ENCODE measurements around the gene CFAP20DC. TPM values are rescaled to one million over a fixed set of nuclear protein-coding genes. Genes with fewer than 3 reads are reported as not detected.

The CFAP20DC gene
- total RNA-seq, 1 experiment from 2014 or later: 4.5 TPM

DNA sequence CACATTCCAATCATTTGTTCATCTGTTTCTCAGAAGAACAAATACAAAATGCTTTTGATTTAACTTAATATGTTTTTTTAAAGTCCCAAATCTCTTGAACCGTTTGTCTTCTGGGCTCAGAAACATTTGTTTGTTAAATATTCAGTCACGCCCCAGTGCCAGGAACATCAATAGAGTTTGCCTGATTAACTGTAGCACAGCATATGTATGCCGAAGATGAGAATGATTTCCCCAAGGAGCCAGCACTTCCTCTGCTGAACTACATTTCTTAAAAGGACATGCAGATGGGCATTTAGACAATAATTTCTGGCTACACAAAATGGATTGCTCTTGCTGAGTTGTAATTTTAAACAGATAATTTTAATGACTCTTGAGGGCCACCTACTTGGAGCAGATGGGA, 191.7 kb downstream of the CFAP20DC start:
- no peak for DNase-seq
- Mint-ChIP-seq H3K27me3 (ENCODE audit: low read depth) (no peaks in the 10 kb centered on the region), H3K4me3 (no peak overlapping the region), H3K4me1 (no peaks in the 10 kb centered on the region), H3K9me3 (no peaks in the 10 kb centered on the region; a peak in 1 of 5 replicates), H3K36me3 (ENCODE audit: insufficient read depth in 1 of 3, low read depth in 3 of 3) (no peaks in the 10 kb centered on the region), H3K27ac (no peak overlapping the region)
- Histone ChIP-seq H2AK5ac (ENCODE audit: insufficient read length, low read length) (no peak overlapping the region), H3K23me2 (ENCODE audit: insufficient read length, low read depth, low read length, poor library complexity, severe bottlenecking) (no peaks in the 10 kb centered on the region), H3K27me3 (ENCODE audit: insufficient read depth, low read length) (no peaks in the 10 kb centered on the region), H2BK120ac (ENCODE audit: low read depth, low read length, poor library complexity, severe bottlenecking) (no peak overlapping the region), H4K5ac (ENCODE audit: insufficient read length, low read depth, low read length) (no peak overlapping the region), H3K9me3 (ENCODE audit: control insufficient read depth, low read depth, low read length) (no peaks in the 10 kb centered on the region), H4K91ac (ENCODE audit: insufficient read length, low read depth, low read length) (no peak overlapping the region), H2BK12ac (ENCODE audit: insufficient read length, low read depth, low read length) (no peak overlapping the region), H3K14ac (ENCODE audit: insufficient read depth, low read length) (no peak overlapping the region), H3K4me2 (ENCODE audit: insufficient read depth, insufficient read length, low read length) (no peak overlapping the region), H2BK5ac (ENCODE audit: insufficient read length, low read length) (no peak overlapping the region), H3K27ac (ENCODE audit: insufficient read length, low read depth, low read length) (no peak overlapping the region), H4K8ac (replicated peaks; ENCODE audit: insufficient read length, low read depth, low read length) (no peak overlapping the region), H3K23ac (ENCODE audit: insufficient read length, low read depth, low read length) (no peak overlapping the region), H2BK20ac (ENCODE audit: low read depth, low read length, poor library complexity, severe bottlenecking) (no peak overlapping the region), H3K18ac (ENCODE audit: insufficient read length, low read depth, low read length) (no peak overlapping the region), H2BK15ac (ENCODE audit: low read depth, low read length) (no peak overlapping the region), H3K79me1 (ENCODE audit: insufficient read depth, low read depth, low read length, poor library complexity, severe bottlenecking) (no peaks in the 10 kb centered on the region), H4K20me1 (ENCODE audit: control insufficient read depth, insufficient read depth, insufficient read length) (no peaks in the 10 kb centered on the region), H3T11ph (ENCODE audit: low read length) (no peak overlapping the region), H3K4me1 (ENCODE audit: insufficient read depth, low read length) (no peaks in the 10 kb centered on the region), H2AFZ (ENCODE audit: low read length) (no peak overlapping the region), H3K4ac (ENCODE audit: low read depth, low read length) (no peak overlapping the region), H3K79me2 (ENCODE audit: insufficient read depth, low read length) (no peaks in the 10 kb centered on the region), H3K56ac (ENCODE audit: insufficient read length, low read depth, low read length) (no peak overlapping the region), H3K9ac (ENCODE audit: extremely low read depth, insufficient read length, low read length) (no peak overlapping the region)
- WGBS (ENCODE audit: extremely low coverage, insufficient read length, low lambda C conversion rate): no CpG with 5 or more reads among the region's 3 CpGs
- TF ChIP-seq, protein P1, sequence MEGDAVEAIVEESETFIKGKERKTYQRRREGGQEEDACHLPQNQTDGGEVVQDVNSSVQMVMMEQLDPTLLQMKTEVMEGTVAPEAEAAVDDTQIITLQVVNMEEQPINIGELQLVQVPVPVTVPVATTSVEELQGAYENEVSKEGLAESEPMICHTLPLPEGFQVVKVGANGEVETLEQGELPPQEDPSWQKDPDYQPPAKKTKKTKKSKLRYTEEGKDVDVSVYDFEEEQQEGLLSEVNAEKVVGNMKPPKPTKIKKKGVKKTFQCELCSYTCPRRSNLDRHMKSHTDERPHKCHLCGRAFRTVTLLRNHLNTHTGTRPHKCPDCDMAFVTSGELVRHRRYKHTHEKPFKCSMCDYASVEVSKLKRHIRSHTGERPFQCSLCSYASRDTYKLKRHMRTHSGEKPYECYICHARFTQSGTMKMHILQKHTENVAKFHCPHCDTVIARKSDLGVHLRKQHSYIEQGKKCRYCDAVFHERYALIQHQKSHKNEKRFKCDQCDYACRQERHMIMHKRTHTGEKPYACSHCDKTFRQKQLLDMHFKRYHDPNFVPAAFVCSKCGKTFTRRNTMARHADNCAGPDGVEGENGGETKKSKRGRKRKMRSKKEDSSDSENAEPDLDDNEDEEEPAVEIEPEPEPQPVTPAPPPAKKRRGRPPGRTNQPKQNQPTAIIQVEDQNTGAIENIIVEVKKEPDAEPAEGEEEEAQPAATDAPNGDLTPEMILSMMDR (conservative IDR thresholded peaks at IDR 0.05): no peak
